HG02623 (cell line): Measurements from ENCODE around the gene UGT1A4.

Experiments used
- ATAC-seq: cut with Tn5 transposase; IDR thresholded peaks from one replicate; pipeline ENCODE4 v1.9.1; 2021; ENCODE audit warnings: moderate library complexity; ENCODE audit not compliant: unreplicated experiment

UGT1A4 gene

DNA sequence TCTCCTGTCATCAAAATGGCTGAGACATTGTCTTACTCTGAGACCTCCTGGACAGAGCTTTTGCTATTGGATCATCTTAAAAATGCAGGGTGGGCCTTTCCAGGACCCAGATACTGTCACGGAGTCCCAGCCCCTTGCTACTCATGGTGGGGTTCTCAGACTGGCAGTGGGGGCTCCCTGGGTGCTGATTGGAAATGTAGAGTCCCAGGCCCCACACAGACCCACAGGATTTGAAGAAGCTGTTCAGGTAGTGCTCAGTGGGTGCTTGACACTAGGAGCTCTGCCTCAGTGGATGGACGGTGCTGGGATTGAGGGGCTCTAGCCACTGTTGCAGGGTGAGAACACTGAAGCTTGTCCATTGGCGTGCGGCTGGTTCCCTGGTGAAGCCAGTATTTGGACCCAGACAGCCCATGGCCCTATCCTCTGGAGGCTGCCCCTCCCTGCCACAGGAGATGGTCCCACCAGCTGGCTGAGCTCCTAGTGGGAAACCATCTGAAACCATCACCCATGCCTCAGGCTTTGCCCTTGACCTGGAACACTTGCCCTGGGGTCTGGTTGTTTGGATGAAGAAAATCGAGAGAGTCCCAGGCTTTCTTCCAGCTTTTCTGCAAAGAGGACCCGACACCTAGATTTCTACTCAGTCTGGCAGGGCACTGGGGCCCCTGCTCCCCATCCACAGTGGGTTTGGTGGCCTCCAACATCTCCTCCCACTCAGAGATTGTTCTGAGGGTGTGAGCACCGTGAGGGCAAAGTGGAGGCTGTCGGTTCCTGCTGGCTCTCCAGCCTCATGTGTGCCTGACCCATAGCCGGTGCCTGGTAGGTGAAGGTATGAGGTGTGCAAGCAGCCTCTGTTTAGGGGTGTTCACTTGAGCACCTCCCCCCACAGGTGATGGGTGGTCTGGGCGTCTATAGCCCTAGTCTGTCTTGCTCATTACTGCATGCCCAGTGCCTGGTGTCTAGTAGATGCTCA, 89.7 kb downstream of the UGT1A4 start:
- no peak for ATAC-seq

DNA sequence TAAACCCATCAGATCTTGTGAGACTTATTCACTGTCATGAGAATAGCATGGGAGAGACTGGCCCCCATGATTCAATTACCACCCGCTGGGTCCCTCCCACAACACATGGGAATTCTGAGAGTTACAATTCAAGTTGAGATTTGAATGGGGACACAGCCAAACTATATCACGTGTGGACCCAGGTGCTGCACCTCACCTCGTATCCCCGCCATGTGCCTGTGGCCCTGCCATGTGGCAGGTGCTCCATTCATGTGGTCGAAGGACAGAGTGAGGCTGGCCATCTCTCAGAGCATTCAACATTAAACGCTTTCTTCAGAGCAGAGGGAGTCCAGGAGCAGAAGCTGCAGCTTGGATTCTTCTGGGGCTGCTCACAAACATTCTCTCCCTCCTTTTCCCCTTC, 91.8 kb downstream of the UGT1A4 start:
- no peak for ATAC-seq

DNA sequence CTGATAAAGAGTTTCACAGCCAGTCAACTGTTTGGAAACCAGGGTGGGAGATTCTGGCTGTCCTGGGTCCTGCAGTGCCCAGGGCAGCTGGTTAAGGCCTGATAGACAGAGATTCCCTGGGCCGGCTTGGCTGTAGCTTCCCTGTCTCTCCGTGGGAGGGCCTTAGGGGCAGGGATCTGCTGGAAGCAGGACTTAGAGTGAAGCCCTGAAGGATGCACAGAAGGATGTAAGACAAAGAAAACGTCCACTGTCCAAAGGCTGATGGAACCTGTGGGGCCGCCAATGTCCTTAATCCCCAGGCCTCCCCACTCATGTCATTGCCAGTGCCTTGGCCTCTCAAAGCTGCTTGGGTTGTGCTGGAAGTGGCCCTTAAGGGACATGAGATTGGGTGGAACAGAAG, 92.6 kb downstream of the UGT1A4 start:
- no peak for ATAC-seq

DNA sequence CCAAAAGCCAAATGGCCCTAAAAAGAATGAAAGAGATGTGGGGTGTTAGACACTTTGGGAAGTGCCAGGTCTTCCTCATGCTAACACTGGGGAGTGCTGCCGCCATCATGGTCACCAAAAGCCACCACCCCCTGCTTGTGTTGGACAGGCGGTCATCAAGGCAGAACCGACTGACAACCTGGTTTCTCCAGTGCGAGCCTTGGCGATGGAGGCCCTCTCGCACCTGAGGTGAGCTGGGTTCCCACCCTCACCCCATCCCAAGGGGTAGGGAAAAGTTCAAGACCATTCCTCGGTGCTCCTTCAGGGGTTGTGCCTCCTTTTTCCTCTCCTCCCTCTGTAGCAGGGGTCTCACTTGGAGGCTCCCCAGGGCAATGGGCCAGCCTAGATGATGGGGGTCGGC, 93.2 kb downstream of the UGT1A4 start:
- no peak for ATAC-seq

DNA sequence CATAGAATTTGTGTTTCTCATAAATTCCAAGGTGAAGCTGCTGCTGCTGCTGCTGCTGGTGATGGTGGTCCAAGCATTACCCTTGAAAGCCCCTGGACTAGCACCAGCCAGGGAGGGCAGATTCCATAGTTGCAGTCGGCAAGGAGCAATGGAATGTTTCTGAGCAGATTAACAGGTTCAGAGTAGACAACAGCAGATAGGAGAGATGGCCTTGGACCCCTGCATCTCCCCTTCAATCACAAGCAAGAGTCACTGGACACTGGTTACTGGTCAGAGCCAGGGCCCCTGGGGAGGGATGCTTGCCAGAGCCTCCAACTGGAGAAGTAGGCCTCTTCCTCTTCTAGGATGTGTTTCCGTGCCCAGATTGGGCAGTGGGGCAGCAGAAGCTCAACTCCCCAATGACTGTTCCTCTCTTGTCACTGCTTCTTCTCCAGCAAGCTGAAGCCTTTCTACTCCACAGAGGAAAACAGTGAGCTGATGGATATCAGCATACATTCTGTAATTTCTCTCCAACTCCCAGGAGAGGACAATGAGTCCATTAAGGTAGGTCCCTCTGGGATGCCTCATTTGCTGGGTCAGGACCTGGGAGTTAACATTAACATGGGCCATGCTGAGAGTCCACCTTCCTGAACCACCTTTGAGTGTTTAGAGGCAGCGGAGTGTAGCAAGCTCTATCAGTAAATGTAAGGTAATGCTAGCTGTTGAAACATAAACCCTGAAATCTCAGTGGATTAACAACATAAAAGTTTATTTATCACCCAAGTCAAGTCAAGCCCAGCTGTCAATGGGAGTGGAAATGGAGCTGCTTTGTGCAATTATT, 94.9 kb downstream of the UGT1A4 start:
- ATAC-seq: no peak

DNA sequence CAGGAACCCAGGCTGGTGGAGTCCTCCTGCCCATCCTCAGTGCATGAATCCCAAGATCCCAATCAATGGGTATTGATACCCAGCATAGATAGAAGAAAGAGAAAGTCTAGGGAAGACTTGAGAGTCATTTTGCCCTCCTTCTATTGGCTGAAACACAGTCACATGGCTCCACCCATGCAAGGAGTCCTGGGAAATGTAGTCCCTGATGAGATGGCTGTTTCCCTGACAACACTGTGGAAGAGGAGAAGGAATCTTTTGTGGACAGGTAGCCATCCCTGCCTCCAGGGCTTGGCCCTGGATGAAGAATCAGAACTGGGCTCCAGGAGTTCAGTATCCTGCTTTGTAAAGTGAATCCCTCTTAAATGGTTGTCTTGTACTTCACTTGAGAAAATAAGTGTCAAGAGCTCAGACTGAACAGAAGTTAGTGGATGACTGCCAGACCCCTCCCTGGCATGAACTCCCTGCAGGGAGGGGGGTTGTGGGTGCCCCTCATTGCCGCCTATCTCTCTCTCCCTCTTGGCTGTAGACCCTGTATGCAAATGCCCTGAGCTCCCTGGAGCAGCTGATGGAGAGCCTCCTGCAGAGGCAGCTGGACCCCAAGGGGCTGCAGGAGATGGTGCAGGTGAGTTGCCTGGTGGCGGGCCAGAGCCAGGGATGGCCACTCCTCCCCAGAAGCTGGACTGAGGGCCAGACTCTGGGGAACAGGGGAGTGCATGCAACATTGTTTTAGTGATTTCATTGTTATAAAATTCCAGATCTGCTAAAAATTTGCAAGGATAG, 95.7 kb downstream of the UGT1A4 start:
- ATAC-seq: no peak

DNA sequence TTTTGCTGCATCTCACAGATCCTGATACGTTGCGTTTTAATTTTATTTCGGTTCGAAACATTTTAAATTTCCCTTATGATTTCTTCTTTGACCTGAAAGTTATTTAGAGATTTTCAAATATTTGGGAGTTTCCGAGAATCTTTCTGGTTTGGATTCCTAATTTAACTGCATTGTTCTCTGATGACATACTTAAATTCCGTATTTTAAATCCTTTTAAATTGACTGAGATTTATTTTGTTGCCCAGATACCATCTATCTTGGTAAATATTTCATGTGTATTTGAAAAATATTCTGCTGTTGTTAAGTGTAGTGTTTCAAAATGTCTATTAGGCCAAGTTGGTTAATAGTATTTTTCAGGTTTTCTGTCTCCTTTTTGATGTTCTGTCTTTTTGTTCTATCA, 97.3 kb downstream of the UGT1A4 start:
- no peak for ATAC-seq

DNA sequence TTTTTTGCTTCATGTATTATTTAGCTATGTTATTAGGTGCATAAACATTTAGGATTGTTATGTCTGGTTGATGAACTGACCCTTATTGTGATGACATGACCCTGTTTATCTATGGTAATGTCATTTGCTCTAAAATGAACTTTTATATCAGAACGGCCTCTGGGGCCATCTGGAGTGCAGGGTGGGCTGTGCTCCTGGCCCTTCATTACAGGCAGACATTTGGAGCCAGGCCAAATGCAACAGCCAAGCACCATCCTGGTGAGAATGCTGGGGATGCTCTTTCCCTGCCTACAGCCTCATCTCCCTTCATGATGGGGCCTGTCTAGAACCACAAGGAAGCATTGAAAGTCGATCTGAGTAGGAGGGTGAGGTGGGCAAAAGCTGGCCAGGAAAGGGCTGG, 97.8 kb downstream of the UGT1A4 start:
- ATAC-seq: no peak

DNA sequence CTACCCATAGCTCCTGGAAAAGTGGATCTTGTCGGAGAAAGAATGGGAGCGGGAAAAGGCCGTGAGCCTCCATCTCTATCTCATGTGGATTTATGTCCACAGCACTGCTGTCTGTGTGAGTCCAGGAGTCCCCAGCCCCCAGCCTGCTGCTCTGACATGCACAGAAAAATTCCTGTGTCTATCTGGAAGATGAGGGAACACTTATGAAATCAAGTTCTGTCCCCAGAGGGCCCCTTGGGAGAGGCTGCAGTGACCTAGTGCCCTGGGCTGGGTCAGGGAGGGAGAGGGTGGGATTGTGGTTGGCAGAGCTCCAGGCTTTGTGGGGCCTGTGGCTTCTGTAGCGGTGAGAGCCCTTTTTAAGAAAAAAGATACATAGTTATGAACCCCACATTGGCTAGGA, 98.2 kb downstream of the UGT1A4 start:
- ATAC-seq: no peak

DNA sequence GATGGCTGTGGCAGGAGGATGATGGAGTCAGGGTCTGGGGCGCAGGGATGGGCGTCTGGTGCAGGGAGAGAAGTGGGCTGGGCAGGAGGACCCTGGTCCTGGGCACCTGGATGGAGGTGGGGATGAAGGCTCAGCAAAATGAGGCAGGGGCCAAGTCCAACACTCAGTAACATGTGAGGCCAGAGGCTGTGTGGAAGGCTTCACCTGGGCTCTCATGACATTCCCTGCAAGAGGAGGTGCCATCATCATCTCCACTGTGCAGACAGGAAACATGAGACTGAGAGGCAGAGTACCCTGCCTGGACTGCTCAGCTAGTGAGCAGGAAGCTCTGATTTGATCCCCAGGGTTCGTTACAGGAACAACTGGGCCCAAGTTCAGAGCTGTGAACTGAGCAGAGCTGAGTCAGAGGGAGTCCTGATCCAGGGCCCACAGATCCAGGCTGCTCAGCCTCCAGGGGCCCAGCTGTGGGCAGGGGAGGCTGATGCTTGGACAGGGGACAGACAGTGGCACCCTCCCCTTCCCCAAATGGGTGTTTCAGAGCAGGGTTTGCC, 98.9 kb downstream of the UGT1A4 start:
- no peak for ATAC-seq

DNA sequence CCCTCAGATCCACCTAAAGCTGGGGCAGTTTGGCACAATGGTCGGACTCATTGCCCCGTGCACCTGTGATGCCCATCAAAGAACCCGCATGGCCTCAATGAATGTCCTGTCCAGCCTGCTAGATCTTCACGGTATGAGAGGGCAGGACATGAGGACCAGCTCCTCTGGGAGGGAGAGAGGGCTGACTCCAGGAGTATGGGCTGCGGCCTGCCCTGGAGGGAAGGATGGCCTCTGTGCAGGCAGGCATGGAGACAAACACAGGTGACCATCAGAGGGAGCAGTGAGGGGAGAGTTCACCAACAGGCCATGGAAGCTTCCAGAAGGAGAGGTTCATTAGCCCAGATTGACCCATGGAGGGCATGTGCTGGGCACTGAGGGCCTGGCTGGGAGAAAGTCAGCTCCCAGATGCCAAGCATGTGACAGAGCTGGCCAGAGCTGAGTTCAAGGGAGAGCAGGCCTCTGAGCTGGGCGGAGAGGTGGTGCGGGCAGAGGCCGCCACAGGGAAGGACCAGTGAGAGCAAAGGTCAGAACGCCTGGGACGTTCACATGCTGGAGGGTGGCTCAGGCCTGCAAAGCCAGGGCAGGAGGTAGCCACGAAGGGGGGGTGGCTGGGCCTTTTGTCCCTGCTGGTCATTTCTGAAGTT, 99.6 kb downstream of the UGT1A4 start:
- no peak for ATAC-seq

DNA sequence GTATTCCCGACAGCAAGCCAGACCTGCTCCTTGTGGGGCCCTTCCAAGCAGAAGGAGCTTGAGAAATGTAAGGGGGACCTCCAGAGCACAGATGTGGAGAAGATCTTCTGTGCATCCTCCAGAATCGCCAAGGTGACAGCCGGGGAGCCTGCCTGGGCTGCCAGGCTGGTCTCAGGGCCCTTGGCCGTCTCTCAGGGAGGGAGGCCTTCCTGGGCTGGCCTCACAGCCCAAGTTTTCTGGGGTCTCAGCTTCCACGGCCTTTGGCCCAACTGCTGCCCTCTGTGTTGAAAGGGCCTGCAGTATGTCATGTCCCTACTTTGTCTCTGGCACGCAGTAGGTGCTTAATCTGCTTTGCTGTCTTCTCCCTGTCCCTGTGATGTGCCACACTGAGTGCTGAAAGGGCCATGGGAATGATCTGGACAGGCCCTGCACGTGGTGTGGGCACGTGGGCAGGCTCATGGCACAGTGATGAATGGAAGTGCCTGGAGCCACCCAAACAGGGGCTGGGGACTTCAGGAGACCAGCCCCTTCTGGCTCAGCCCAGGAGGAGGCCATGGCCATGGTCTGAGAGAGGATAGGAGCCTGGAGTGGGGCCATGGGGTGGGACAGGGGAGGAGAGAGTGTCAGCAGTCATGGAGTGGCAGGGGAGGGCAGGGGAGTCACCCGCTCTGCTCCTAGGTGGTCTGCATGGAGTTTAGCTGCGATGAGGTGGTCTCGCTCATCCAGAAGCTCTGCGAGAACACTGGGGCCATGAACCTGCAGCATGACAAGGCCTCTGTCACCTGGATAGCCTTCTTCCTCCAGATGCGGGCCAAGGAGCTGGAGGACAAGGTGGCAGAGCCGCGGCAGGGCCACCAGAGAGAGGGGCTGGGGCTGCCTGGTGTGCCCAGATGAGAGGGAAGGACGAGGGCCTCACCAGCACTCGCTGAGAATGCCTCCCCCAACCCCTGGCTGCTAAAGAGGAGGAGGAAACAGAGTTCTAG, 100.4 kb downstream of the UGT1A4 start:
- no peak for ATAC-seq

DNA sequence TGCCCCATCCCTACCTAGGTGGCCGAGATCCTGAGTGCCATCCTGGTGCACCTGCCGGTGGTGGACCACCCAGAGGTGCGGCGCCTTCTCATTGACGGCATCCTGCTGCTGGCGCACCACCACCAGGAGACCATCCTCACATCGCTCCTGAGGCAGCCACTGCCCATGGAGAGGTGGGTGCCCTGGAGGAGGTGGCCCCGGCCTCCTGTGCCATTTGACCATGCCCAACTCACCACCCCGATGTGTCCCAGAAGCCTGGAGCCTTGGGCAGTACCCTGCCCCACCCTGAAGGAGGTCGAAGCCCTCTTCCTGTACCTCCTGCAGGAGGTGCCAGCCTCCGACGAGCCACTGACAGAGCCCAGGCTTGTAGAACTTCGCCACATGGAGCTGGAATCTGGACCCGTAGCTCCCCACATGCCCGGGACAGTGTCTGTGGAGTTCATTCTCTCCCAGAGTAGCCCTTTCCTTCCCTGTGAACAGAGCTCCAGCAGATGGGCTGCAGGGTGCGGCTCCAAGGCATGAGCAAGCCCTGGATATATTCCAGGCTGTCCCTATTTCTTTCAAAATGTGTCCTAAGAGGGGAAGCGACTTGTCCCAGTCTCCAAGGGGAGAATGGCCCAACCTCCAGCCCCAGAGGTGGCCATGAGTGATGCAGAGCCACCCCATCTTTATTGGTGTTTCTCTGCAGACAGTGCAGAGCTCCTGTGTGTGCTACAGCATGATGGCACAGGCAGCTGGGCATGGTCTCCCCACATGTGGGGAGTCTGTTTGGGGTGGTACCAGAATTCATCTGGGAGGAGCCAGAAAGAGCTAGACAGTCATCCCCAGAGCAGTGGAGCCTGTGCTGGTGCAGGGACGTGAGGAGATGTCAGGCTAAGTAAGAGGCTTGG, 101.6 kb downstream of the UGT1A4 start:
- no peak for ATAC-seq

DNA sequence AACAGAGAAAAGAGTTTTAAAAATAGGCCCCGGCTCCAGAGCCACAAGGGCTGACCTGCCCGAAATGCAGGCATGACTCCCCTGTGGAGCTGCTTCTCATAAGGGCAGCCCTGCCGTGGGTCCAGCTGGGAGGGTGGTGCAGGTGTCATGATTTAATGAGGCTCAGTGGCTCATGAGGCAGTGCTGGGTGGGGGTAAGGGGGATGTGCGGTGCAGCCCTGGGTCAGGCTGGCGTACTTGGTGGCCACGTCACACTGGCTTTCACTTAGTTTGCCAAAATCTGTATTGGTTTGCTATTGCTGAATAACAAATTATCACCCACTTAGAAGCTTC, 102.2 kb downstream of the UGT1A4 start:
- ATAC-seq: no peak

DNA sequence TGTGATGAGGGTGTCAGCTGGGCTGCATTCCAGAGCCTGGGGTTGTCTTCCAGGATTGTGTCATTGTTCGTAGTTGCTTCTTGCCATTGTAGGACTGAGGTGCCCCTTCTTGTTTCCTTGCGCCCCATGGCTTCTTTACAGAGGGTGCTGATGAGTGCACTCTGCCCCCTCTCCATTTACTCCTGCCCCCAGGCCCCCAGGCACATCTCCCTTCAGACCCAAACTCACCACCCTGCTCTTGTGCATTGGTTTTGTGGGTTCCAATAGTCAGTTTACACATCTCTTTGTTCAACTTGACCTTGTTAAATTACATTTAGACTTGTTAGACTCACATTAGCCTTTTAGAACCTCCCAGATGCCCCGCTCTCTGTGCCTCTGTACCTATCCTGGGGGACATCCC, 102.7 kb downstream of the UGT1A4 start:
- no peak for ATAC-seq

DNA sequence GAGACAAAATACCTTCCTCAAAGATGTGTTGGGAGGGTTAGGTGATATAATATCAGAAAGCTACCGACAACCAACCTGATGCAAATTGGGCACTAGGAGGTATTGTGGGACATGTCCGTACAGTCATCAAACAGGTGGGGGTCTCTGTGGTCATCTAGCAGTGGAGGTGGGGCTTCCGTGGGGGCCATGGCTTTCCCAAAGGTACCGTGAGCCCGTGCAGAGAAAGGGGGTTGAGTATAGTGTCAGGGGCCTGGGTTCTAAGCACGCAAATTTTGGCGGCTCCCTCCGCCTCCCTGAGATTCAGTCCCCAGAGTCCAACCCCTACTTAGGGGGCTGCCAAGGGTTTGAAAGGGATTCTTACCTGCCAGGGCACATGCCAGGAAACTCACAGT, 103.2 kb downstream of the UGT1A4 start:
- no peak for ATAC-seq

DNA sequence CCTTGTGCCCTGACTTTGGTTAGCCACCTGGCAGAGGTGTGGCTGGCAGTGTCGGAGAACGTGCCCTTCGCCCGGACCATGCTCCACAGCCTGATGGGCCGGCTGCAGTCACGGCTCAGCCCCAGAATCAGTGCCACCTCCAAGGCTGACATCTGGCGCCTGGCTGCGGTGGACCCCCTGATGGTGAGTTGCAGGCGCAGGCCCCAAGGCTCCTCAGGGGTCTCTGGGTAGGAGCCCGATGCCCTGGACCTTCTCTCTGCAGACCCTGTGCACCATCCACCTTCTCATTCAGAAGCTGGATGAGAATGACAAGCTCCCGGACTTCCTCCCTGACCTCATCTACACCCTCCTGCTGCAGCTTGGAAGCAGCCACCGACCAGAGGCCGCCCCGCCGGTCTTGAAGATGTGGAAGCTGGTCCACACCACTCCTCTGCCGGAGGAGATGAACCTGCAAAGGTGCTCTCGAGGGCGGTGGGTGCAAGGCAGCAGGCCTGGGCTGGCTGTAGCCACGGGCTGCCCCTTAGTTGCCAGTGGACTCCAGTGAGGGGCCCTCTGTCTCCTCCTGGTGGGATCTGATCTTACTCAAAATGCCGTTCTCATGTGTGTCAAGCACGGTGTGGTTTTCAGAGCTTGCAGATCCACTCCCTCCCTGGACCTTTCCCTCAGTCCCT, 103.7 kb downstream of the UGT1A4 start:
- ATAC-seq: no peak
